ENCODE results near the gene MFSD8.

GRCh38 chr4:127997534-127998388 is 32.8 kb upstream of the MFSD8 start:
- TF ChIP-seq EZH2 (IDR thresholded peaks at IDR 0.05; ENCODE audit: borderline replicate concordance, low read depth, low read length, poor library complexity, severe bottlenecking): no peak
- TF ChIP-seq, protein P1, sequence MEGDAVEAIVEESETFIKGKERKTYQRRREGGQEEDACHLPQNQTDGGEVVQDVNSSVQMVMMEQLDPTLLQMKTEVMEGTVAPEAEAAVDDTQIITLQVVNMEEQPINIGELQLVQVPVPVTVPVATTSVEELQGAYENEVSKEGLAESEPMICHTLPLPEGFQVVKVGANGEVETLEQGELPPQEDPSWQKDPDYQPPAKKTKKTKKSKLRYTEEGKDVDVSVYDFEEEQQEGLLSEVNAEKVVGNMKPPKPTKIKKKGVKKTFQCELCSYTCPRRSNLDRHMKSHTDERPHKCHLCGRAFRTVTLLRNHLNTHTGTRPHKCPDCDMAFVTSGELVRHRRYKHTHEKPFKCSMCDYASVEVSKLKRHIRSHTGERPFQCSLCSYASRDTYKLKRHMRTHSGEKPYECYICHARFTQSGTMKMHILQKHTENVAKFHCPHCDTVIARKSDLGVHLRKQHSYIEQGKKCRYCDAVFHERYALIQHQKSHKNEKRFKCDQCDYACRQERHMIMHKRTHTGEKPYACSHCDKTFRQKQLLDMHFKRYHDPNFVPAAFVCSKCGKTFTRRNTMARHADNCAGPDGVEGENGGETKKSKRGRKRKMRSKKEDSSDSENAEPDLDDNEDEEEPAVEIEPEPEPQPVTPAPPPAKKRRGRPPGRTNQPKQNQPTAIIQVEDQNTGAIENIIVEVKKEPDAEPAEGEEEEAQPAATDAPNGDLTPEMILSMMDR (conservative IDR thresholded peaks at IDR 0.05; ENCODE audit: low read depth, low read length): no peak
